Activated naive CD8-positive, alpha-beta T cell (primary cell): Measurements from ENCODE around the gene OR14A2.
"Not testable (repeated sequence)": the region's sequence is repeated elsewhere in the genome, so short reads cannot be mapped to it uniquely, and the experiment has no call there.

Source experiments
- H3K27ac Mint-ChIP-seq: one replicate; pipeline ENCODE4 v1.8.0; 2021; ENCODE audit warnings: mixed read lengths
- H3K27me3 Mint-ChIP-seq: one replicate; pipeline ENCODE4 v1.8.0; 2021; ENCODE audit warnings: mixed read lengths
- H3K36me3 Mint-ChIP-seq: one replicate; pipeline ENCODE4 v1.8.0; 2021; ENCODE audit warnings: mixed read lengths
- H3K4me1 Mint-ChIP-seq: one replicate; pipeline ENCODE4 v1.8.0; 2021; ENCODE audit warnings: low read depth, mixed read lengths
- H3K4me3 Mint-ChIP-seq: one replicate; pipeline ENCODE4 v1.8.0; 2021; ENCODE audit warnings: mild to moderate bottlenecking, mixed read lengths
- H3K9me3 Mint-ChIP-seq: one replicate; pipeline ENCODE4 v1.8.0; 2021; ENCODE audit warnings: low read depth, mixed read lengths

OR14A2 gene

DNA sequence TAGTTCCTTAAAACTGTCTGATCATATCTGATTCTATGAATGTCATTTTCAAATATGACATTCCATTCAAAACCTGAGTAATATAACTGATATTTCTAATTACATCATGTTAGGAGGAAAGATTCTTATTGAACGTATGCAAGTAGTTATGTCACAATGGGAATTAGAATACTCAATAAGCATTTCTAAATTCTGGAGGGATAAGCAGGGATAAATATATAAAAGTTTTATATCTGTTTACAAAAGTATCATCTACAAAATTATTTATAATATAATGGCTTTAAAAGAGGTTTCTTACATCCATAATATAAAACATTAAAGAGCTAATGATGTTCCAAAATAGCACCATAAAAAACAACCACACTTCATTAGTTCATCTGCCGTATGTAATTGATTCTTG, at the start of gene OR14A2:
TSS of gene OR14A2 (minus strand) at position 101 of the 400 bp plus-strand sequence.
- no peaks in the 10 kb centered on the region for H3K27me3 Mint-ChIP-seq
- no peaks in the 10 kb centered on the region for H3K36me3 Mint-ChIP-seq
- no peaks in the 10 kb centered on the region for H3K4me1 Mint-ChIP-seq
- peaks cover 20% of the 10 kb centered on the region for H3K9me3 Mint-ChIP-seq
- no peak within 1 kb of the TSS for H3K4me3 Mint-ChIP-seq
- no peak within 1 kb of the TSS for H3K27ac Mint-ChIP-seq

DNA sequence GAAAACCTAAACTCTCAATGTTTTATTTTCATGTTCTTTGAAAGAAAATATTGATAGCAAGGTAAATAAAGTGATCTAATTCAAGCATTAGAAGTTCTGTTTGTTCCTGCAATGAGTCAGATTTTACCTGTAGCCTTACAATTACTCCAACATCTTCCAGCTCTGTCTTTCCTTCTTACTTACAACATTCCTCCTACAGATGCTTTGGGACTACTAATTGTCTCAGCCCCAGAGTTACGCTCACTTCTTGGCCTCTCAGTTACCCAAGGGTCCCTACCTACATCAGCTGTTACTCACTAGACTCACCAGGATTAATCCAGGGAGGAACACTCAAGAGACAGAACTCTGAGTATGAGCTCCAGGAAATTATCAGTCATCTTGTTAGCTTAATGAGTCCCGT, 49.6 kb upstream of the OR14A2 start:
- H3K4me1 Mint-ChIP-seq: no peaks in the 10 kb centered on the region
- no peaks in the 10 kb centered on the region for H3K36me3 Mint-ChIP-seq
- no peak overlapping the region for H3K4me3 Mint-ChIP-seq
- no peaks in the 10 kb centered on the region for H3K9me3 Mint-ChIP-seq
- no peak overlapping the region for H3K27ac Mint-ChIP-seq
- H3K27me3 Mint-ChIP-seq: peaks cover 3% of the 10 kb centered on the region

DNA sequence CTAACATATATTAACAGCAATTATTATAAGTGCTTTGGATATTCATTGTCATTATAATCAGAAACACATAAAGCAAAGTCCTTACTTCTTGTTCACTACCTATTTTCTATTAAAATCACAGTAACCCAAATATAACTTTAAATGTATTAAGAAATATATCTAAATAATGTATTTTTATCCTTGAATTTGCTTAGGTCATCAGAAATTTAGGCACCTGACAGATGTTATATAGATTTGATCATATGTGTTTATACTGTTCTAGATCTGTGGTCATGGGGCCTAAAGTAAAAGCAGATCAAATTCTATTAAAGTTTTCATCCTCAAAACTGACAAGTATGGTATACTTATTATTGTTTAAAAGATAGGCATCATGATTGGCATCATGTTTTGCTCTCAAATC, 21.7 kb upstream of the OR14A2 start:
- H3K4me1 Mint-ChIP-seq: no peaks in the 10 kb centered on the region
- no peak overlapping the region for H3K27ac Mint-ChIP-seq
- H3K36me3 Mint-ChIP-seq: no peaks in the 10 kb centered on the region
- H3K9me3 Mint-ChIP-seq: no peaks in the 10 kb centered on the region
- no peak overlapping the region for H3K4me3 Mint-ChIP-seq
- H3K27me3 Mint-ChIP-seq: peaks cover 2% of the 10 kb centered on the region

DNA sequence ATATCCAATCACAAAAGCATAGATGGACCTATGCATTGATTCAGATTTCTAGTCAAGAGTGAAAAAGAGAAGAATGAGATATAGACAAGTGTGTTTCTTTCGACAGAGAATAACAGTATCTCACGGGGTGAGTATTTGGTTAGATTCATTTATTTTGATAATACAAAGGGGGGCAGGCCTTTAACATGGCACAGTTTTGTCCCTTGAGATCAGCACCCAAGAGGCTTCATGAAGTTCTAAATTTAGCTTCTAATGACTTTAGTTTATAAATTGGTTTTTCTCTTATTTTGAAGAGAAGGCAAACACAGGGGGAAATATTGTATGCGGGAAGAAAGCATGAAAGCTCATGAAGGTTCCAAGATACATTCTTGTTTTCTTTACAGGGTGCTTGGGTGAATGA, 12.5 kb upstream of the OR14A2 start, which contains the start of gene OR1C1:
TSS of gene OR1C1 (minus strand) at position 101 of the 400 bp plus-strand sequence. CDS start 2,150 bp downstream, outside the sequence.
- no peaks in the 10 kb centered on the region for H3K27me3 Mint-ChIP-seq
- no peak within 1 kb of the TSS for H3K27ac Mint-ChIP-seq
- H3K4me1 Mint-ChIP-seq: no peaks in the 10 kb centered on the region
- H3K9me3 Mint-ChIP-seq: peaks cover 3% of the 10 kb centered on the region
- no peaks in the 10 kb centered on the region for H3K36me3 Mint-ChIP-seq
- H3K4me3 Mint-ChIP-seq: no peak within 1 kb of the TSS

DNA sequence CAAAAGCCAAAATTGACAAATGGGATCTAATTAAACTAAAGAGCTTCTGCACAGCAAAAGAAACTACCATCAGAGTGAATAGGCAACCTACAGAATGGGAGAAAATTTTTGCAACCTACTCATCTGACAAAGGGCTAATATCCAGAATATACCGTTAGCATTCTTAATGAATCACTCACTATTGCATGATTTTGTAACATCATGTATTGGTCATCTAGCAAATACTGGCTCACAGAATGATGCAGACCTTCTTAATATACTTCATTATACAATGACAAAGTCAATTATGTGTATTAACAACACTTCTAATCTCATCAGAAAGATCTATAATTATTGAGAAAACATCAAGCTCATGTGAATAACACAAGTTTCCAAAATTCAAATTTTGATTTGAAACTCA, 6.4 kb upstream of the OR14A2 start:
- not testable (repeated sequence) for H3K4me1 Mint-ChIP-seq, H3K36me3 Mint-ChIP-seq, H3K27ac Mint-ChIP-seq, H3K4me3 Mint-ChIP-seq, H3K27me3 Mint-ChIP-seq
- peaks cover 19% of the 10 kb centered on the region for H3K9me3 Mint-ChIP-seq

DNA sequence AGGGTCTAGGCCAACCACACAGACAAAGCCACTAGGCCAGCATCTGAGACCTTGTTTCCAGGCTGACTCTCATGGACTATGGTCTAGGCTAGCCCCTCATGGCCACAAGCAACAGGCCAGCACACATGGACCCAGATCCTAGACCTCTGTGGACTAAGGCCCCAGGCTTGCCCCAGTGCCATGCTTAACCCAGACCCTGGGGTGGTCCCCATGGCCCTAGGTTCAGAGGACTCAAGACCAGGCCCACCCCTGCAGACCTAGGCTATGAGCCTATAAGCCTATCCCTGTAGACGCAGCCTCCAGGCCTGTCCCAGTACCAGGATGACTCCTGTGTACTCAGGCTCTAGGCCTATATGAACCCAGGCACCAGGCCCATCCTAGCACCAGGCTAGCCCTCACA, 1.9 kb upstream of the OR14A2 start:
- Mint-ChIP-seq H3K36me3 (no peaks in the 10 kb centered on the region), H3K4me3 (no peak overlapping the region), H3K9me3 (peaks cover 20% of the 10 kb centered on the region), H3K4me1 (no peaks in the 10 kb centered on the region), H3K27ac (no peak overlapping the region), H3K27me3 (no peaks in the 10 kb centered on the region)

DNA sequence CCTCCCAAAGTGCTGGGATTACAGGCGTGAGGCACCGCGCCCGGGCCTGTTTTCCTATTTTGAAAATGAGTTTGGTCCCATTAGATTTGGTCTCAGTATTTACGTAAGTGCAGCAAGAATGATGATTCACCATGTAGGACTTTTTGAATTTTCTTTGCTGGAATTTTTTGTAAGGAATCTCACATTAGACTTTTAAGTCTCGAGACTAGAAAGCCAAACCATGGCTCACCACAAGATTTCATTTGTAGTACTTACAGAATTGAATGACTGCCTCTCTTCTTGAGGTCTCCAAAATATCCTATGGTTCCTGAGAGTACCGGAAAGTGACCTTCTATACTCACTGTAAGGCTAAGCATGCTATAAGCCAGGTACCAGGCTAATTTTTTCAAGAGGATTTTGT, 325 bp downstream of the OR14A2 start:
- Mint-ChIP-seq H3K4me1 (no peaks in the 10 kb centered on the region), H3K9me3 (peaks cover 20% of the 10 kb centered on the region), H3K4me3 (no peak overlapping the region)

DNA sequence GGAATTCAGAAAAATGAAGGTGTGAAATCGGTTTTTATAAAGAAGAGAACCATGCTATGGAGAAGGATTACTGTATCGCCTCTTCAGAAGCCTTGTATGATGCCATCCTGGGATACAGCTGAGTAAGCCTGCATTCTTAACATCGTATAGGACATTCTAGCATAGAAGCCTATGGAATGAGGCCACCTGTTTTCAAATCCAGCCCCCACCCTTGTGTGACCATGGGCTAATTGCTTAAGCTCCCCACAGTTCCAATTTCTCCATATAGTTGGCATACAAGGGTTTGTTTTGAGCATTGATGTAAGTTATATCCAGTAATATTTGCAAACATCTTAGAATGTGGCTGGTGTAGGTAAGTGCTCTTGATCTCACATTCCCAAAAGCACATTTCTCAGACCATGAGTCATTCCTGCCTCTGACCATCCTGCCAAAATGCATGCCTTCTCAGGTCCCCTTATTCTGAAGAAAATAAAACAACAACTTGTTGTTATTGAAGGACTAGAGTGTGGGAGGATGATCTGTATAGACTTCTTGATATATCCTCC, 1.5 kb downstream of the OR14A2 start:
- no peak overlapping the region for H3K4me3 Mint-ChIP-seq
- no peak overlapping the region for H3K27ac Mint-ChIP-seq
- H3K27me3 Mint-ChIP-seq: no peaks in the 10 kb centered on the region
- H3K9me3 Mint-ChIP-seq: peaks cover 10% of the 10 kb centered on the region
- no peaks in the 10 kb centered on the region for H3K36me3 Mint-ChIP-seq
- H3K4me1 Mint-ChIP-seq: no peaks in the 10 kb centered on the region

More for the DNA sequence above, 325 bp downstream of the OR14A2 start:
- Mint-ChIP-seq H3K27ac (no peak overlapping the region), H3K27me3 (no peaks in the 10 kb centered on the region), H3K36me3 (no peaks in the 10 kb centered on the region)

DNA sequence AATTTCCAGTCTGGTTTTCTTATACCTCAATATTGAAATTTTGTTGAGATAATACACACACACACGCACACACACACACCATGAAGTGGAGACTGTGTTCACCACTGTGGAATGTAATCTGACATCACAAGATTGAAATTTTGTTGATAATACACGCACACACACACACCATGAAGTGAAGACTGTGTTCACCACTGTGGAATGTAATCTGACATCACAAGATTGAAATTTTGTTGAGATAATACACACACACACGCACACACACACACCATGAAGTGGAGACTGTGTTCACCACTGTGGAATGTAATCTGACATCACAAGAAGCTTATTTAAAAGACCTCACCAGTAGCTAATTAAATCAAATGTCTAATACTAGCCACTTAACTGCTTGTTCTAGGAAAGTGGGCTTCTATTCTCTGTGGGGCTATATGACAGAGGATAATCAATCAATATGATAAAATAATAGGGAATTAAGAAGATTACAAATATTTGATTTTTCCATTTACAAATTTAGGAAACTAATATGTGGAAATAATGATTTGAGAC, 5.7 kb downstream of the OR14A2 start:
- not testable (repeated sequence) for H3K27me3 Mint-ChIP-seq, H3K36me3 Mint-ChIP-seq, H3K9me3 Mint-ChIP-seq, H3K4me3 Mint-ChIP-seq, H3K27ac Mint-ChIP-seq, H3K4me1 Mint-ChIP-seq

DNA sequence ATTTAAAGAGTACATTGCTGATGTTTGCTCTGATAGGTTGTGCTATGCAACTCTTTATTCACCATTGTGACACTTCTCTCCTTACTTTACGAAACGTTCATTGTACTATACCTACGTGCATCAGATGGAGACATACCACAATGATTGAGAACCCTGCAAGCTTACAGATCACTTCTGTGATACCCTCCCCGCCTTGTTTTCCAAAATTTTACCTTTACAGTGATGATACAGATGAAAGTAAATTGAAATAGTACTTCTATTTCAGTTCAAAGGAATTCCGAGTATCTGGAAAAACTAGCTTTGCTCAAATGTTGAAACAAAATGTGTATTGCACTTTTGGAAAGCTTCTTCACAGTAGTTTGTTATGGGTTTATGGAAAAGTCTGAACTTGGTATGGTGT, 6.2 kb downstream of the OR14A2 start:
- Mint-ChIP-seq H3K9me3 (no peaks in the 10 kb centered on the region), H3K36me3 (no peaks in the 10 kb centered on the region), H3K4me1 (no peaks in the 10 kb centered on the region), H3K4me3 (no peak overlapping the region), H3K27me3 (no peaks in the 10 kb centered on the region), H3K27ac (no peak overlapping the region)

DNA sequence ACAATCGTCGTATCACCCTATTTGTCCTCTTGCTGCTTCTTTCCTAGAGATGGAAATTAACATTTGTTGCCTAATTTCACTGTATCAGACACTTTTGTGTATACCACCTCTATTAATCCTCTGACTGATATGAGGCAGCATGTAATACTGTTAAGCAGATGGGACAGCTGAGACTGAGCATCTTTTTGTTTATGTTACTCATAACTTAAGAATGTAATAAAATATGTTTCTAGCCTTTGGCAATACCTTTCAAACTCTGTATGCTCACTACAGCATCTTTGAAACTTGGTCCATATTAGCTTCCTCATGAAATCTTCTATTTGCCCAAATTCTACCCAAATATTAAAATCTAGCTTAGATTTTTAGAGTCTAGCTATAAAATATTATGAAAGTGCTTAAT, 7.2 kb downstream of the OR14A2 start:
- H3K27me3 Mint-ChIP-seq: no peaks in the 10 kb centered on the region
- no peak overlapping the region for H3K4me3 Mint-ChIP-seq
- H3K36me3 Mint-ChIP-seq: no peaks in the 10 kb centered on the region
- H3K27ac Mint-ChIP-seq: no peak overlapping the region
- H3K4me1 Mint-ChIP-seq: no peaks in the 10 kb centered on the region
- no peaks in the 10 kb centered on the region for H3K9me3 Mint-ChIP-seq

DNA sequence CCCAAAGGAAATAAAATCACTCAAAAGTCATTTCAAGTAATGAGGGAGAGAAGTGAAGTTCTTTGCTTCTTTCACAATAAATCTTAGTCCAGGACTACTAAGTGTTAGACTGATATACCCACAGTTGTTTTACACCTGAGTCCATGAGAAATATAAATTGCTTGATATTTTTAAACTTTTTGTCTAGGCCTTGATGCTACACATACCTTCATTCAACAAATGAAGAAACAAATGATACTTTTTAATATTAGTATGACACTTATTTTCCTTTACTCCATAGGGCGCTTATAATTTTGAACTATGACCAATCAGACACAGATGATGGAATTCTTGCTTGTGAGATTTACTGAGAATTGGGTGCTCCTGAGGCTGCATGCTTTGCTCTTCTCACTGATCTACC, 9.6 kb downstream of the OR14A2 start, which contains the start of gene OR14K1:
TSS of gene OR14K1 (plus strand) at position 301 of the 400 bp plus-strand sequence. CDS start at position 301, 0 bp downstream.
- H3K4me1 Mint-ChIP-seq: no peaks in the 10 kb centered on the region
- no peaks in the 10 kb centered on the region for H3K9me3 Mint-ChIP-seq
- H3K27ac Mint-ChIP-seq: no peak within 1 kb of the TSS
- H3K4me3 Mint-ChIP-seq: no peak within 1 kb of the TSS
- no peaks in the 10 kb centered on the region for H3K36me3 Mint-ChIP-seq
- no peaks in the 10 kb centered on the region for H3K27me3 Mint-ChIP-seq

DNA sequence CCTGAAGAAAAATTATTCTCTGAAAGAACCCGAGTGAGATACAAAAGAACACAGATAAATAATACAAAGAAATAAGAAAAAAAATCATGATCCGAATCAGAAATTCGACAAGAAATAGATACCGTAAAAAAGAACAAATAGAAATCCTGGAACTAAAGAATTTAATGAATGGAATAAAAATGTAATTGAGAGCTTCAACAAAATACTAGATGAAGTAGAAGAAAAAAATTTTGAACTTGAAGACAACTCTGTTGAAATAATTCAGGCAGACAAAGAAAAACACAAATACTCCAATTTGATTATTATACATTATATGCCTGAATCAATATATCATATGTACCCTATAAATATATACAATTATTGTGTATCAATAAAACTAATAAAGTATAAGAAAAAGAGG, 26.7 kb downstream of the OR14A2 start:
- Mint-ChIP-seq H3K27me3 (peaks cover 6% of the 10 kb centered on the region), H3K36me3 (no peaks in the 10 kb centered on the region), H3K4me3 (no peak overlapping the region)

DNA sequence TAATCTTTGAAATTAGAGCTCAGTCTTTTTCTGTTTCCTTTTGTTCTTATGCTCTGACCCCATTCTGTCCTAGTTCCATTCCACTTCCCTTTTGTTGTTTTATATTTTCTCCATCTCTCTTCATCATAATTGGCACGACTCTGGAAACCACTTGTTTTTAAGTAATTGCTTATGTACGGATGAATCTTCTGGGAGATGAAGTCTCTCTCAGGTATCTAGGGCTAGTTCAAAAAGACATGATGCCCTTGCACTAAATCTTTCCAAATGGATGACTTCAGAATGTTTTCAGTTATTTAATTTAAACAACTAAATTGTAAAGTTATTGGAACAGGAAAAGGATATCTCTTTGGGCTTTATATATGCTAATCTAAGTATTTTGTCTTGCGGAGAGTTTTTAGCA, 31.4 kb downstream of the OR14A2 start, which contains the start of gene OR6F1:
TSS of gene OR6F1 (minus strand) at position 101 of the 400 bp plus-strand sequence. CDS start 3,891 bp downstream, outside the sequence.
- H3K36me3 Mint-ChIP-seq: no peaks in the 10 kb centered on the region
- H3K27ac Mint-ChIP-seq: no peak within 1 kb of the TSS
- H3K4me1 Mint-ChIP-seq: no peaks in the 10 kb centered on the region
- H3K4me3 Mint-ChIP-seq: no peak within 1 kb of the TSS
- peaks cover 3% of the 10 kb centered on the region for H3K9me3 Mint-ChIP-seq
- peaks cover 4% of the 10 kb centered on the region for H3K27me3 Mint-ChIP-seq

More for the DNA sequence above, 26.7 kb downstream of the OR14A2 start:
- H3K27ac Mint-ChIP-seq: no peak overlapping the region
- H3K9me3 Mint-ChIP-seq: peaks cover 8% of the 10 kb centered on the region
- H3K4me1 Mint-ChIP-seq: no peaks in the 10 kb centered on the region

DNA sequence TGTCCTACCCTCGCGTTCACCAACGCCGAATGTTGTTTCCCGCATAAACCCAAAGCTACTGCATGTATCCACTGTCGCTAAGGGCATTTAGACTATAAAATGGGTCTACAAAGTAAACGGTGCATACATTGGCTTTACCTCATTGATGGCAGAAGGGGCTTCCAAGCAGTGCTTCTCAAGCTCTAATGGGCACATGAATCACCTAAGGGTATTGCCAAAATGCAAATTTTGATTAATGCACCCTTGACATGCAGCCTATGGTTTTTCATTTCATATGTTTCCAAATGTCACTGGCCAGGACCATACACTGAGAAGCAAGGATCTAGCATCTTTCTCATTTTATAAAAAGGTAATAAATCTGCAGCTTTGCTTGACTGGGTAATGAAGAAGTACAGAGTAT, 34.2 kb downstream of the OR14A2 start:
- no peaks in the 10 kb centered on the region for H3K9me3 Mint-ChIP-seq
- H3K27me3 Mint-ChIP-seq: peaks cover 4% of the 10 kb centered on the region
- no peak overlapping the region for H3K27ac Mint-ChIP-seq
- H3K4me3 Mint-ChIP-seq: no peak overlapping the region
- H3K36me3 Mint-ChIP-seq: no peaks in the 10 kb centered on the region
- no peaks in the 10 kb centered on the region for H3K4me1 Mint-ChIP-seq

DNA sequence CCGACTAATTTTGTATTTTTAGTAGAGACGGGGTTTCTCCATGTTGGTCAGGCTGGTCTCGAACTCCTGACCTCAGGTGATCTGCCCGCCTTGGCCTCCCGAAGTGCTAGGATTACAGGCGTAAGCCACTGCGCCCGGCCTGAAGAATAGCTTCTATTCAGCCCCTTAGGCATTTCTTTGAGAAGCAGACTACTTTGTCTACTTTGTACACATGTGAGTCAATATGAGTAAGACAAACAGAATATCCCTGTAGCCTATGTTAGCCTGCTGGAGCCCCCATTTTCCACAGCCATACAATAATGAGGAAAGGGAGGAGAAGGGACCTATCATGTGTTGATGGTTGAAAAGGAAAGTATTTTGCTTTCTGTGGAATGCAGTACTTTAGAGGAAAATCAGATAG, 37.3 kb downstream of the OR14A2 start:
- not testable (repeated sequence) for H3K4me1 Mint-ChIP-seq, H3K9me3 Mint-ChIP-seq, H3K36me3 Mint-ChIP-seq, H3K4me3 Mint-ChIP-seq, H3K27me3 Mint-ChIP-seq, H3K27ac Mint-ChIP-seq
